Subcutaneous adipose tissue (tissue), 4 donors: ENCODE results near the gene CEBPE. TPM values are rescaled to one million over a fixed set of nuclear protein-coding genes. Genes with fewer than 3 reads are reported as not detected.

ENCODE experiments used
- CTCF ChIP-seq: fragments of 450-650 bp; IDR thresholded peaks from one replicate; pipeline ENCODE4 v1.5.1; 2016; ENCODE audit warnings: low read depth, mild to moderate bottlenecking, control low read depth, antibody characterized with exemption, moderate library complexity
- total RNA-seq, 4 donors: library from RNA; depleted of rRNA; stranded (reverse); fragments of >200 nt; gene quantifications; one replicate each; pipeline ENCODE4 v1.1.0, GENCODE V29; 2016

CEBPE gene
- total RNA-seq, 4 donors from 2014 or later = 0.68 TPM; not detected in 3

DNA sequence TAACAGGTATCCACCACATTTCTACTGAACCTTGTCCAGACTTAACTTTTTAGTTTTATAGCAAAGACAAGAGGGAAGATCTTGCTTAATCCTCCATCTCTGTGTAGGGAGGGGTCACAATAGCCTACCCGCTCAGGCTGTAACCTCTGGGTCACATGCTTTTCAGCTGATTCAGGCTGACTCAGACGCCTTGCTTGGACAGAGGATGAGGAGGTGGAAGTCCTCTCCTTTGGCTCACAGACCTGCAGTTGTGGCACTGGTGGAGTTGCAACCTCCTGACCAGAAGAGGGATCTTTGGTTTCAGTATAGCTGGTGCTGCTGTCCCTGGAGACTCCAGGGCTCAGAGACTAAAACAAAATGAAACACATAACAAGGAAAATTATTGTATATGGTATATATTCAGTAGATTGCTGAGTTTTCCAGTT lies 40.4 kb downstream of the CEBPE start:
- TF ChIP-seq CTCF = no peak

DNA sequence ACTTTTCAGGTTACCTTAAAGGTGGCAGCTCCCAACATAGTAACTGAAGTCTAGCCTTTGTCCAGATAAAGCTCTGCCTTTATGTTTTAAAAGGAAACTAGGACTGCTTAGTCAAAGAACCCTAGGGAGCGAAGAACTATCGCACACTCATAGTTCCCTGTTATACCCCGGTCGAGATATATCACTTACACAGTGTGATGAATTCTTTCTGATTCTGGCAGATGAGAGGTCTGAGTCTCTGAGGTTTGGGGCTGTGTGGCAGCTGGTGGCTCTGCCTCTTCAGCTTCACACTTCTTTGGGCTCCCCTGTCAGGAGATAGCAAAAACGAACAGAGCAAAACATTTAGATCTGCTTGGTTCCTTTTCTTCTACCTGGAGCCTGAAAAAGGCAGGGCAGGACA lies 41.1 kb downstream of the CEBPE start:
- TF ChIP-seq CTCF = no peak

DNA sequence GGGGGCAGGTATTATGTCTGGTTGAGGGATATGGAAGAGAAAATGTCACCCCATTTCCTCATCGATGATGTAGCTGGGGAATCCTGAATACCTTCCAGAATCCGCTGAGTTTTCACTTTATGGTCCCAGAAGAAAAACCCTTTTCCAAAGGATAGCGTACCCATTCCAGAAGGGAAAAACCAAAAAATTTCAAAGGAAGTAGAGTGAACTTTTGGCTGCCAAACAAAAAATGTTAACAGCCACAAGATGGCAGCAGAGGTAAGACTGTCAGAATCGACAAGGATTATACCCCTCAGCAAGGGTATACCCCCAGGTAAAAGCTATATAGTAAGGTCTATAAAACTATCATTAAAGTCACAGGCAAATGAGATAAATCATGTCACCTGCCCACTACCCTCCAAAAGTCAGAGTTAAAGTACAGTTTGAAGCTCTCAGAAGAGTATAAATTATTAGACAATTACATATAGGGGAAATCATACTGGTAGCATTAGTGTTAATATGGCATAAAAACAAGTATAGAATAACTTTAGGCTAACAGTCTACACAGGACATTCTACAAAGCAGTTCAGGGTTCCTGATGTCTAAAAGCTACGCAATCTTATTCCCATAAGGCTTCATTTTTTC lies 42.2 kb downstream of the CEBPE start:
- no peak for TF ChIP-seq CTCF

DNA sequence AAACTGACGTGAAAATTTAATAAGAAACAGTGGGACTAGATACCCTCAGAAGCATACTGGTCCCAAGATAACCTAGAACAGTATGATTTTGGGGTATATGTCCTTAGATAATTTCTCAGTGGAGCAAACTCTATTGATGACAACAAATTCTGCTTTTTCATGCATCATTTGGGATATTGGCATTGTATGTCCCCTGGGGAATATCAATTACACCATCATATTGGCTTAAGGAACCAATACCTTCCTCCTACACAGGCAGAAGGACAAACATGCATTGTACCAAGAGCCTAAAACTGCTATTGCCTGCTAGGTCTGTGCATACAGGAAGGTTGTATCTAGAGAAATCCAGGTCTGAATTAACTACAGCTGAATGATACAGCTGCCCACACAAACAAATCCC lies 44.1 kb downstream of the CEBPE start:
- no peak for TF ChIP-seq CTCF

DNA sequence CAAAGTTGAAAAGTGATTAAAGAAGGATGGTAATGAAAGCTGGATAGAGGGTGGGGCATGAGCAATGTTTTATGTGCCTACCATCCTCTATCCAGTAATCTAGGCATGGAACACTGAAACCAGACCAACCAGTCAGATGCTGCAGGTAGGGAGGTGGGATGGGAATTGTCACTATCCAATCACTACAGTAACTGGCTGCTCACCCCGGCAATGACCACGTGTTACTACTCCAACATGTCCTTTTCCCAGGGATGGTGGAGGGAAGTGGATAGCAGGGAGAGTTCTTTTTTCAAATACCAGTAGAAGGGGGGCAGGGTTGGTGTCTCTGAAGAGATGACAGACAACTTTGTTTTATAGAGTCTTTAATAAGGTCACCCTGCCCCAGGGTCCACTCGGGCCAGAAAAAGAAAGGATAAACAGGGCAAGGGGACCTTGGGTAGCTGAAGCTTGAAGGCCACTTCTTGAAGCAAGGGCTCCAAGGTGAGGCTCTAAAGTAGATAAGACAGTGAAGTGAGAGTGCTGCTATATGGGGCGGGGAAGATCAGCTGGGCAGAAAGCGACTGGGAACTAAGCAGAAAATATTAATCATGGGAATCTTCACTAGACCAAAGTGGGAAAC lies 47.0 kb downstream of the CEBPE start:
- no peak for TF ChIP-seq CTCF

GRCh38 chr14:23071244-23071920 lies 47.7 kb downstream of the CEBPE start:
- TF ChIP-seq CTCF = no peak
